Activated CD4-positive, alpha-beta T cell treated with anti-CD3 and anti-CD28 coated beads, Interleukin-2, amount 10 ng/mL, durations not matched to agents 24 days and 14 days (primary cell): Measurements from ENCODE around the gene VASP. TPM values are rescaled to one million over a fixed set of nuclear protein-coding genes. Genes with fewer than 3 reads are reported as not detected.

Source experiments
- DNase-seq: peaks from one replicate; pipeline ENCODE4 v3.0.0; 2022
- H3K27ac Mint-ChIP-seq: one replicate; pipeline ENCODE4 v1.8.0; 2022; ENCODE audit warnings: mild to moderate bottlenecking, mixed read lengths
- H3K27me3 Mint-ChIP-seq: one replicate; pipeline ENCODE4 v1.8.0; 2022; ENCODE audit warnings: mixed read lengths
- H3K36me3 Mint-ChIP-seq: one replicate; pipeline ENCODE4 v1.8.0; 2022; ENCODE audit warnings: low read depth, mild to moderate bottlenecking, mixed read lengths
- H3K4me1 Mint-ChIP-seq: one replicate; pipeline ENCODE4 v1.8.0; 2021; ENCODE audit warnings: mixed read lengths
- H3K4me3 Mint-ChIP-seq: one replicate; pipeline ENCODE4 v1.8.0; 2022; ENCODE audit warnings: mild to moderate bottlenecking, moderate library complexity, mixed read lengths
- H3K9me3 Mint-ChIP-seq: one replicate; pipeline ENCODE4 v1.8.0; 2021; ENCODE audit warnings: mixed read lengths
- intact Hi-C: fragments of 100-400 bp; cut with micrococcal nuclease; formaldehyde crosslinking; loops from one replicate; pipeline ENCODE4 v1.15.1; 2023
- total RNA-seq: library from RNA; stranded (reverse); gene quantifications from 2 replicates; pipeline ENCODE4 v1.2.3, GENCODE V29; 2022

The VASP gene
- total RNA-seq, 1 donor from 2014 or later, result 215 TPM

DNA sequence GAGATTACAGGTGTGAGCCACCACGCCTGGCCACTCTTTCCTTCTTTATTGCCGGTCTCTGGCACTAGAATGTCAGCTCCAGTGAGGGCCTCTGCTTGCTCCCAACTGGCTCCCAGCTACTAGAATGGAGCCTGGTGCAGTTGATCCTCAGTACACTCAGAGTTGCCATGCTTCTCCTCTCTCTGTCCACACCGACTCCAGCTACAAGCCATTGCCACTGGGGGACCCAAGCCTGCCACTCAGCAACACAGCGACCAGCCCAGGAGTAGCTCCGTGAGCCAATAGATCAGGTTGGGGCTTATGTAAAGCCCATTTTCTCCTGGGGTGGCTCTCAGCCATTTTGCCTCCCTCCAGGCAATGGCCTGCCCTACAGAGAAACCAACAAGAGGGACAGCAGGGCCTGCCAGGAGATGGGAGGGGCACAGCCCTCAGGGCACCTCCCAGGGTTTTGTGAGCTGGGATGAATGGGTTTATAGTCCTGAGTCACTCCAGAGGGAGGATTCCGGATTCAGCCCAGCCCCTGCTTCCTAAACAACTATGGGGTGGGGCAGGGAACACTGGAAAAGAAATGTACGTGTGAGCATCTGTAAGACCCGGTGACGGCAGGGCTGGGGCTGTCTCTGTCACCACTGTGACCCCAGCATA, 40.8 kb downstream of the VASP start:
- intact Hi-C loops, result no loop called here
- Mint-ChIP-seq H3K4me3 (no peak overlapping the region), H3K27ac (no peak overlapping the region), H3K27me3 (no peaks in the 10 kb centered on the region), H3K4me1 (peaks cover 6% of the 10 kb centered on the region), H3K36me3 (peaks cover 7% of the 10 kb centered on the region), H3K9me3 (no peaks in the 10 kb centered on the region)
- no peak for DNase-seq

DNA sequence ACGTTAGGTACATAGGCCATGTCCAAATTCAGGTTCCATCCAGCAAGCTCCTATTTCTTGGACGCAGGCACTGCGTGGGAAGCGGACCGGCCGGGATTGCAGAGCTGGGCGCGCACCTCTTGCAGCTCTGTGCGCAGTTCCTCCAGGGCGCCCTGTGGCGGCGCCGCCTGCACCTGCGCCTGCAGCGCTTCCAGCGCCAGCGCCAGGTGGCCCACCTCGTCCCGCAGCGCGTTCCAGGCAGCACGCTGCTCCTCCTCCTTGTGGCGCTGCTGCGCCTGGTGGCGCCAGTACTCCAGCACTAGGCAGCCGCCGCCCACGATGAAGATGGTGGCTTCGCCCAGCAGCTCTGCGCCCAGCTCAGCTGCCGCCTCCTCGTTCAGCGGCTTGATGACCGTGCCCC, 46.2 kb downstream of the VASP start:
- peaks cover 9% of the 10 kb centered on the region for H3K36me3 Mint-ChIP-seq
- intact Hi-C loops, result no loop called here

DNA sequence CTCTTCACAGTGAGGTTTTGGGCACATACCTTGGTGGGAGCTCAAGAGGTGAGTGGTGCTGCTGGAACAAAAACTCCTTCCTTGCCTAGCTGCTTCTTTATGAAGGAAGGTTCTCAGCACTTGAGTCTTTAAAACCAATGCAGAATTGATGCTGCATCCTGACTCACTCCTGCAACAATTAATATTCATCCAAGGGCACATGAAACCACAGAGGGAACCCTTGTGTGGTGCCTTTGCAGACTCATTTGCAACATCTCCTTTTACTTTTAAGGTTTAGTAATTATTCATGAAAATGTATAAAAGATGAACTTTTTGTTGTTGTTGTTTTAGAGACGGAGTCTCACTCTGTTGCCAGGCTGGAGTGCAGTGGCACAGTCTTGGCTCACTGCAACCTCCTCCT, 47.2 kb downstream of the VASP start:
- Mint-ChIP-seq H3K36me3 (peaks cover 9% of the 10 kb centered on the region), H3K4me3 (no peak overlapping the region), H3K4me1 (peaks cover 5% of the 10 kb centered on the region), H3K27ac (no peak overlapping the region), H3K27me3 (no peaks in the 10 kb centered on the region), H3K9me3 (no peaks in the 10 kb centered on the region)
- intact Hi-C loops, result no loop called here
- DNase-seq, result no peak

More for the DNA sequence above, 46.2 kb downstream of the VASP start:
- Mint-ChIP-seq H3K27me3 (no peaks in the 10 kb centered on the region), H3K27ac (no peak overlapping the region), H3K9me3 (no peaks in the 10 kb centered on the region), H3K4me1 (peaks cover 3% of the 10 kb centered on the region), H3K4me3 (no peak overlapping the region)
- no peak for DNase-seq

DNA sequence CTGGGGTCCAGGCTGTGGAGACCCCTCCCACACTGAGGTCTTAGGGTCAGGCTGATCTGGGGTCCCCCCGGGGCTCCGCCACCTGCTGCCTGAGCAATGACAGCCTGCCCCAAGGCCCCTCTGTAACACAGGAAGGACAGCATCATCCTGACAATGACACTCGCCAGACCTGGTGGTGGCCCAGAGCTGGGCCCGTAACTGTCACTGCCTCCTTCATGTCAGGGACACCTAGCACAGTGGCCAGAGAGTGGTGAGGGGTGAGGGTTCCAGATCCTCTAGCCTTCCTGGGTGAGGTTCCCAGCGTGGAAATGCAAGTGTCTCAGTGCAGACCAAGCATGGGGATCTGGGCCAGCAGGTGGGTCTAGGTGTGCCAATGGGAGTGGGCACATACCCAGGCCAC, 49.6 kb downstream of the VASP start:
- H3K4me3 Mint-ChIP-seq, result no peak overlapping the region
- peak overlapping the region; percentile 8 for H3K27ac Mint-ChIP-seq
- H3K9me3 Mint-ChIP-seq, result no peaks in the 10 kb centered on the region
- H3K36me3 Mint-ChIP-seq, result peaks cover 7% of the 10 kb centered on the region
- DNase-seq, result no peak
- no peaks in the 10 kb centered on the region for H3K27me3 Mint-ChIP-seq
- H3K4me1 Mint-ChIP-seq, result peaks cover 9% of the 10 kb centered on the region
- intact Hi-C loops, result loop anchor here (5.0 kb wide), 1 partner anchor 35 kb away; no protein-coding TSS in a partner anchor

DNA sequence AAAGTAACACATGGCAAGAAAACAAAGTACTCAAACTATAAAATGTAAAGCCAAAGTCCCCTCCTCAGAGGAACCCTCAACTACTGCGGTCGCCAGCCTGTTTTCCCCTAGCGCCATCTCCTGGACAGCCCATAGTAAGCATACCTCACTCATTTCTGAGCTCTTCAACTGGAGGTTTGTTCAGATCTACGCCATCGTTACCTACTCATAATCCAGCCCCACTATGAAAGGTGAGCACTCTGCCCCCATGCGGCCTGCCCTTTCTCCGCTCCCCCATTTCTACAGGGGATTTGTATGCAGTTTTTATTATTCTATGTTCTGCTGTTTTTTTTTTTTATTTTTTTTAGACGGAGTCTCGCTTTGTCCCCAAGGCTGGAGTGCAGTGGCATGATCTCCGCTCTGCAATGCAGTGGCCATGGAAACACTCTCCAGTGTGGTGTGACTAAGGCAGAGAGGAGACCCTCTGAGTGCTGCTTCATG, 51.2 kb downstream of the VASP start:
- Mint-ChIP-seq H3K27ac (no peak overlapping the region), H3K27me3 (no peaks in the 10 kb centered on the region), H3K36me3 (peaks cover 2% of the 10 kb centered on the region), H3K4me3 (no peak overlapping the region), H3K9me3 (no peaks in the 10 kb centered on the region), H3K4me1 (peaks cover 14% of the 10 kb centered on the region)
- intact Hi-C loops, result loop anchor here (1.0 to 5.0 kb wide), 2 partner anchors 36 to 65 kb away; no protein-coding TSS in a partner anchor
- peak; percentile 91 for DNase-seq

DNA sequence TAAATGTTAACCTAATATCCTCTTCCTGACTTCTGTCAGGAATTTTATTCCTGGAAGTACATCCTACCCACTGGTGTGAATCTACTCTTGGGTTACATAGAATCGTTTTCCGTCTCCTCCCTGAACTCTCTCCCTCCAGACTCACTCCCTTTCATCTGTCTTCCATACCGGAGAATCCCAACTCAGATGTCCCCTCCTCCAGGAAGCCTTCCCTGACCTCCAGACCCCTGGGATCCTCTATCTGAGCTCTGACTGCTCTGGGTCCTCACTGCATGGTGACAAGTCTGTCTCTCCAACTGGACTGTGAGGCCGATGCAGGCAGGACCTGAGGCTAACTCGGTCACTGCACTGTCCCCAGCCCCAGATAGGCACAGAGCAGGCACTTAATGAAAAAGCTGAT, 52.8 kb downstream of the VASP start:
- Mint-ChIP-seq H3K9me3 (no peaks in the 10 kb centered on the region), H3K4me1 (peaks cover 15% of the 10 kb centered on the region), H3K36me3 (peaks cover 2% of the 10 kb centered on the region), H3K27me3 (no peaks in the 10 kb centered on the region), H3K4me3 (no peak overlapping the region), H3K27ac (no peak overlapping the region)
- intact Hi-C loops, result no loop called here
- DNase-seq, result no peak

DNA sequence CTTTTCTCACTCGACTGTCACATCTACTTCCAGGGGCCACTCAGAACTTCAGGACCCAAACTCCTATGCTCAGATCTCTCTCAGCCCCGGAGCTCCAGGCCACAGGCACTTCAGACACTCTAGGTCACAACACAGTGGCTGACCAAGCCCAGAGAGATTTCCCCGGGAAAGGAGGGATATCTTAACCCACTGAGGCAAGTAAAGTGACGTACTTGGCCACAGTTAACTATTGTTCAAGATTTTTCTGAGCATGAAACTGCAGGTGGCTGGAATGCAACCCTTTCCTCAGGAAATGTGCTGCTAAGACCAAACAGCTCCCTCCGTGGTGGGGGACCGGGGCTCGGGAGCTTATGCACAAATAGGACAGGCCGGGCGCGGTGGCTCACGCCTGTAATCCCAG, 53.4 kb downstream of the VASP start:
- Mint-ChIP-seq H3K36me3 (peaks cover 2% of the 10 kb centered on the region), H3K4me3 (no peak overlapping the region), H3K4me1 (peaks cover 15% of the 10 kb centered on the region), H3K27me3 (no peaks in the 10 kb centered on the region), H3K9me3 (no peaks in the 10 kb centered on the region), H3K27ac (no peak overlapping the region)
- no peak for DNase-seq
- intact Hi-C loops, result no loop called here

DNA sequence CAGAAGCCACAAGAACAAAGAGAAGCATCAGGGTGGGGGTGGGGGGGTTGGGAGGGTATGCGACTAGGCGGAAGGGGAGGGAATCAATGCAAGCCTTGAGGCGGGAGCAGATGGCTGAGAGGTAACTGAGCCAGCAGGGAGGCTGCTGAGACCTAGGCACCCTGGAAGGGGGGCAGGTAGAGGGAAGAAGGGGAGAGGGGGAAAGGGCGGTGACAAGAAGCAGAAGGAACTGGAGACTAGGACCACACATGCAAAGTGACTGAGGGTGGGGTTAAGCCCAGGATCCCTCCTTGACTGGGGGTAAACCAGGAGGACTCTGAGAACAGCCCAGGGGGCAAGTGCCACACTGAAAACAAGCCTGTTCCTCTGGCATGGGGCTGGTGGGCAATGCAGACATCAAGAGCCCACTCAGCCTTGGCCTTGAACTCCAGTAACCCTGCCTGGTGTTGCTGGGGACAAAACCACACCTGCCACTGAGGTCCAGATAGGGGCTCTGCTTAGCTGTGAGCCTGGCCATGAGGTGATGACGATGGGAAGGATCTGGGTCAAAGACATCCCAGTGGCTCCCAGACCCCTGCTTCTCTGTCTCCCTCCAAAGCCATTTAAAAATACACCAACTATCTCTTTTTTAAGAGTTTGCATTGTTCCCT, 57.0 kb downstream of the VASP start:
- Mint-ChIP-seq H3K27me3 (no peaks in the 10 kb centered on the region), H3K4me1 (peaks cover 10% of the 10 kb centered on the region), H3K36me3 (peaks cover 2% of the 10 kb centered on the region), H3K4me3 (no peak overlapping the region), H3K27ac (no peak overlapping the region), H3K9me3 (no peaks in the 10 kb centered on the region)
- DNase-seq, result no peak
- intact Hi-C loops, result no loop called here

DNA sequence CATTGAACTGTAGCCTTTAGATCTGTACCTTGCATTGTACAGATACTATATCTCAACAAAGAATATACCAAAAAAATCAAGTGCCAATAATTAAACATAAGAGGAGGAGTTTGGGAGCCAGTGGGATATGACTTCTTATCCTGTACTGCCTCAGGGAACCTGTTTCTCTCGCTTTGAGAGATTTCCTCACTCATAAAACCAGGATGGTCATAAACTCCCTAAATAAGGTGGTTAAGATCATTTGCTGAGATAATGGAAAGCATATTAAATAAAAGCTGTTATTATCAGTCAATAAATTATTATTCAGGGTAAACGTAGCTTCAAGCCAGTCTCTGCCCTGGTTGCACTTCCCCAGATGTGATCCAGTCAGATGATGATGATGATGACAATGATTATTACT, 60.3 kb downstream of the VASP start:
- no peak for DNase-seq
- Mint-ChIP-seq H3K4me1 (peaks cover 14% of the 10 kb centered on the region), H3K9me3 (no peaks in the 10 kb centered on the region), H3K36me3 (peaks cover 1% of the 10 kb centered on the region), H3K4me3 (no peak overlapping the region), H3K27me3 (no peaks in the 10 kb centered on the region), H3K27ac (no peak overlapping the region)
- intact Hi-C loops, result no loop called here

DNA sequence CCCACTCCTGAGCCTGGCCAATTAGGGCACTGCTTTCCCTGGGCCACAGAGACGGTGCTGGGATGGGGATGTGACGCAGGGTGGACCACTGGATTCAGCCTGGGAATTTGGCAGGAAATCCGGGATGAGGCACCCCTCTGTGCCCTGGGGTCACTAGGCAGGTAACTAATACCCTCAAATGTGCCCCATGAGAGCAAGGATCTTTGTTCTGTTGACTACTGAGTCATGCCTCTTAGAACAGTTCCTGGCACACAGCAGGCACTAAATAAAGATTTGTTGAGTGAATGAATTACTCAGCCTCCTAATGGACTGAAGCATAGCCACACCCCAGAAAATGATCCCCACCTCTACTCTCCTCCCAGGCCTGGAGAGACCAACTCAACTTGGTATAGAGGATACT, 61.5 kb downstream of the VASP start:
- intact Hi-C loops, result no loop called here
- no peak for DNase-seq
- Mint-ChIP-seq H3K4me1 (peaks cover 8% of the 10 kb centered on the region), H3K27ac (no peak overlapping the region), H3K9me3 (no peaks in the 10 kb centered on the region), H3K27me3 (no peaks in the 10 kb centered on the region), H3K4me3 (no peak overlapping the region), H3K36me3 (peaks cover 1% of the 10 kb centered on the region)

DNA sequence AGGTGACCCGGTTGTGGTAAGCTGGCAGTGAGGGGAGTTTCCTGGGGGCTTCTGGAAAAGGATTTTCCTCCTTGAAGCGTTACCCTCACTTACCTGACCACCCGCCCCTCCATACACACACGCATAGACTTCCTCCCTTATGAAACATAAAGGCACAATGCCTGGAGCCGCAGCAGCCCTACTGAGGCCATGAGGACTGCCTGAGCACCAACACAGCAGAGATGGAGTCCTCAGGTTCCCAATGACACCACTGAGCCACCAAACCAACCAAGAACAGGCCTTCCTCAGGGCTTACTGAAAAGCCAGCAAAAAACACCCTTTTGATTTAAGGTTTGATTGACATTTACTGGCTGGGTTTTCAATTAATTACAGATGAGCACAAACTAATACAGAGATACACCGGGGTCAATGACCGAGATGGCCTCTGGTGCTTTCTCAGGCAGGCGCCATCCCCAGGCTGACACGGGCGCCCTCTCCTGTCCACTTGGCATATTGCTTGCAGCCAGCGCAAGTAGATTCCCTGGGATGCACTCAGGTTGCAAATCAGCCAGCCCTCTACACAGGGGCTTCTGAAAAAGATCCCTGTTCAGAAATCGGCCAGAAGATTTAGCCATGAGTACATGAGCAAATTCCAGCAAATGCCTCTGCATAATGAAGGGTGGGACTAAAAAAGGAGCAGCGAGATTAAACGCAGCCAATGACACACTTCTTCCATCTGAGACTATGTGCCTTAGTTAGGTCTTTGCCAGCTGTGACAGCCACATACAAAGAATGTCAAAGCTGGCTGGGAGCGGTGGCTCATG, 62.5 kb downstream of the VASP start:
- no peaks in the 10 kb centered on the region for H3K27me3 Mint-ChIP-seq
- no peak overlapping the region for H3K27ac Mint-ChIP-seq
- DNase-seq, result peak; percentile 89
- peaks cover 7% of the 10 kb centered on the region for H3K4me1 Mint-ChIP-seq
- H3K9me3 Mint-ChIP-seq, result no peaks in the 10 kb centered on the region
- peaks cover 1% of the 10 kb centered on the region for H3K36me3 Mint-ChIP-seq
- H3K4me3 Mint-ChIP-seq, result no peak overlapping the region
- intact Hi-C loops, result loop anchor here (1.0 kb wide), 1 partner anchor 47 kb away; no protein-coding TSS in a partner anchor

DNA sequence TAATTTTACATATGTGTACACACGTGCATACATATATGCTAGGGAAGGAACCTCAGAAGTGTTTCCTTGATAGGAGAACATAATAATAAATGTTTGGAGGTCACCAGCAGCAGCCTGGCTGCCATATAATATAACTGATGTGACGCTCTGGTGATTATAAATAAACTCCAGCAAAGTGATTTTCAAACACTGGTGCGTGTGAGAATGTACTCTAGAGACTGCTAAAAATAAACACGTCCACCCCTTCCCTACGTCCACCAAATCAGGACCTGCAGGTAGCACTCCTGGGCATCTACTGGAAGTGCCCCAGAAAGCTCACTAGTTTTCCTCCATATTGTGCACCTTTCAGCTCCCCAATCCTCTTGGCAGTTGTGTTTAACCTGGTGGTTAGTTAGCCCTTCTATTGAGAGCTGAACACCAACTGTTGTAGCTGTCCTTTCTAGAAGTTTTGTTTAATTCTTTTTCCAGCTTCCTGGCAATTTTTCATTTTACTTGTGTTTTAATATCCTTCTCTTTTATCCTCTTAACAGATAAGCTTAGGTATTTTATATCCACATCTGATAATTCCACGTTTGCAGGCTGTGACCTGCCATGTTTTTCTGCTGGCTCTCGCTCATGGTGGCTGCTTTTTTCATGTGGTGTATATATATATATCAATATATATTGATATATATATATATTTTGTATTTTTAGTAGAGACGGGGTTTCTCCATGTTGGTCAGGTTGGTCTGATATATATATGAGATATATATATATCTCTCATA, 64.4 kb downstream of the VASP start:
- Mint-ChIP-seq H3K4me3 (no peak overlapping the region), H3K27ac (no peak overlapping the region), H3K4me1 (peaks cover 7% of the 10 kb centered on the region), H3K27me3 (no peaks in the 10 kb centered on the region), H3K36me3 (peaks cover 1% of the 10 kb centered on the region), H3K9me3 (no peaks in the 10 kb centered on the region)
- DNase-seq, result no peak
- intact Hi-C loops, result no loop called here

DNA sequence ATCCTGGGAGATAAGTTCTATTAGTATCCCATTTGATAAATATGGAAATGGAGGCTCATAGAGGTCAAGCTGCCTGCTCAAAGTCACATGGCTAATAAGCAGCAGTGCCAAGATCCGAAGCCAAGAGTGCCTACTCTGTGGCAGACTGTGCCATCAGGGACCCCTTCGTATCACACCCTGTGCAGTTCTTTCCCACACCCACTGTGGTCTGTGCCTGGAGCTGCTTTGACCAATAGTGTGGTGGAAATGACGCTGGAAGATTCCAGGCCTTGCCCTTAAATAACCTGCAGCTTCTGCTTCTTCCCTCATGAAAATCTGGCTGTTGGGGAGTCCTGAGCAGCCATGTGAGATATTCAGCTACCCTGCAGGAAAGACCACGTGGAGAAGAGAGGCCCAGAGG, 67.2 kb downstream of the VASP start:
- intact Hi-C loops, result no loop called here
- H3K9me3 Mint-ChIP-seq, result no peaks in the 10 kb centered on the region
- peaks cover 10% of the 10 kb centered on the region for H3K4me1 Mint-ChIP-seq
- H3K4me3 Mint-ChIP-seq, result no peak overlapping the region
- no peaks in the 10 kb centered on the region for H3K27me3 Mint-ChIP-seq
- DNase-seq, result no peak
- H3K27ac Mint-ChIP-seq, result no peak overlapping the region
- H3K36me3 Mint-ChIP-seq, result peaks cover 1% of the 10 kb centered on the region
